K562 (cell line): ENCODE data around the gene SGMS1. TPM values are rescaled to one million over a fixed set of nuclear protein-coding genes. Genes with fewer than 3 reads are reported as not detected.
A peak's percentile ranks its signal among the peaks of the same experiment; 100 is the strongest.

Experiments
- BDP1 ChIP-seq: IDR thresholded peaks from 3 replicates; pipeline ENCODE4 v1.6.1; 2011; ENCODE audit not compliant: insufficient read length, insufficient read depth
- DMBX1 ChIP-seq: fragments of 250-450 bp; sonication (Bioruptor Pico); IDR thresholded peaks from 2 replicates; pipeline ENCODE4 v1.8.0; 2022; ENCODE audit warnings: inconsistent platforms, mild to moderate bottlenecking, moderate library complexity, borderline replicate concordance
- DNMT1 ChIP-seq: fragments of 450-650 bp; IDR thresholded peaks from 2 replicates; pipeline ENCODE4 v1.6.1; 2016; ENCODE audit warnings: antibody characterized with exemption, mild to moderate bottlenecking
- FOXP1 ChIP-seq: sonication (generic); formaldehyde crosslinking; IDR thresholded peaks from 2 replicates; pipeline ENCODE4 v1.8.0; 2022; ENCODE audit warnings: mild to moderate bottlenecking, missing genetic modification reagents
- GATAD2B ChIP-seq: fragments of 450-650 bp; IDR thresholded peaks from 2 replicates; pipeline ENCODE4 v1.6.1; 2017; ENCODE audit warnings: mild to moderate bottlenecking, borderline replicate concordance
- HNRNPLL ChIP-seq: fragments of 200-400 bp; formaldehyde crosslinking; IDR thresholded peaks from 2 replicates; pipeline ENCODE4 v1.6.1; 2017; ENCODE audit warnings: low read length, low read depth, mild to moderate bottlenecking; ENCODE audit not compliant: poor library complexity, severe bottlenecking
- KDM2B ChIP-seq: fragments of 250-450 bp; sonication (Bioruptor Pico); IDR thresholded peaks from 2 replicates; pipeline ENCODE4 v1.8.0; 2021; ENCODE audit warnings: mild to moderate bottlenecking, moderate library complexity
- RAD21 ChIP-seq, 2 experiments: fragments of 250-450 bp in 1 of 2; fragments of 450-650 bp in 1 of 2; sonication (Bioruptor Pico) in 1 of 2; formaldehyde crosslinking in 1 of 2; IDR thresholded peaks in 1 of 2; conservative IDR thresholded peaks in 1 of 2; 2 replicates each; pipeline versions ENCODE4 v1.4.0 to v1.8.0; 2020 to 2022; ENCODE audit warnings: mild to moderate bottlenecking in 2 of 2, moderate library complexity in 1 of 2
- RBM15 ChIP-seq: fragments of 200-400 bp; formaldehyde crosslinking; IDR thresholded peaks from 2 replicates; pipeline ENCODE4 v1.6.1; 2018; ENCODE audit warnings: mild to moderate bottlenecking, low read length, moderate library complexity; ENCODE audit not compliant: insufficient read depth
- TAF1 ChIP-seq: IDR thresholded peaks from 2 replicates; pipeline ENCODE4 v1.6.1; 2011; ENCODE audit warnings: mild to moderate bottlenecking, low read length, moderate library complexity; ENCODE audit not compliant: insufficient read depth, control insufficient read depth, severe bottlenecking; ENCODE audit errors: extremely low read depth
- TAL1 ChIP-seq: fragments of 450-650 bp; IDR thresholded peaks from 2 replicates; pipeline ENCODE4 v1.6.1; 2016; ENCODE audit warnings: mild to moderate bottlenecking
- ZNF263 ChIP-seq: sonication (generic); formaldehyde crosslinking; IDR thresholded peaks from 2 replicates; pipeline ENCODE4 v1.8.0; 2022; ENCODE audit warnings: mild to moderate bottlenecking, missing genetic modification reagents, borderline replicate concordance
- ZNF316 ChIP-seq: fragments of 450-650 bp; IDR thresholded peaks from 2 replicates; pipeline ENCODE4 v1.6.1; 2016
- ZNF764 ChIP-seq: fragments of 250-450 bp; sonication (Bioruptor Pico); IDR thresholded peaks from 2 replicates; pipeline ENCODE4 v1.4.0; 2020; ENCODE audit warnings: low read depth, mild to moderate bottlenecking, moderate library complexity
- polyA plus RNA-seq, 8 experiments: library from polyadenylated mRNA; depleted of rRNA in 4 of 8; stranded (reverse) in 5 of 8; unstranded in 3 of 8; fragments of >200 nt; fragmentation: Nextera tagmentation in 2 of 8; fragmentation: Illumina TruSeq in 1 of 8; extraction: Ambion mirVana in 2 of 8; extraction: Trizol in 1 of 8; gene quantifications; 2 replicates each; pipeline versions ENCODE4 v1.2.1 to v1.2.3, GENCODE V29; 2011 to 2014; ENCODE audit warnings: inconsistent platforms in 1 of 8, missing spikeins in 1 of 8
- total RNA-seq, 7 experiments: library from RNA; depleted of rRNA in 6 of 7; stranded (reverse); fragments of >200 nt in 6 of 7; fragmentation: Illumina TruSeq in 2 of 7; extraction: Trizol in 2 of 7; gene quantifications; 2 replicates each; pipeline versions ENCODE4 v1.2.1 to v1.2.3, GENCODE V29; 2011 to 2021; ENCODE audit warnings: low replicate concordance in 1 of 7
- TF ChIP-seq, protein P1 (sequence below): fragments of 200-600 bp; sonication (generic); IDR thresholded peaks from one replicate; pipeline ENCODE4 v1.6.1; 2012; ENCODE audit warnings: mild to moderate bottlenecking, low read depth, low read length, inconsistent platforms
- TF ChIP-seq, protein P2 (sequence below): fragments of 250-450 bp; sonication (Bioruptor Pico); IDR thresholded peaks from 2 replicates; pipeline ENCODE4 v1.4.0; 2020; ENCODE audit warnings: mild to moderate bottlenecking, moderate library complexity

SGMS1 gene
- total and polyA plus RNA-seq, 9 of the 15 experiments (the other 6 are each of a cell fraction or from before 2014, with no cell fraction given): 22.6 to 232 (median 82.2) TPM

DNA sequence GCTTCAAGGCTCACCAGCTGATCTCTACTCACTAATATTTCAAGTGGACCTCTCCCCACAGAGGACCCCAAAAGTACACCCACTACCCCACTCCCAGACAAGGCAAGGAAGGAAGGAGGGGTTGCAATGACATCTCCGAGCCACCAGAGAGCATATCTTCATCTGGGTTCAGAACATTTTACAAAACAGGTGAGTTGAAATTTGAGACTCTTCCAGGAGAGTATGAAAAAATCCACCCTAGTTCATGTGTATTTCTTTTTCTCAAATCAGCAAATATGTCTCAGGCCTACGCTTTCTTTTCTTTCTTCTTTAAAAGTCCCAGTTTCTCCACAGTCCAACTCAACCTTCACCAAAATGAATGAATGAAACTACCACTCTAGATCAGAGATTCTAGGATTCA, 61.9 kb downstream of the SGMS1 start (continued):
- TF ChIP-seq, protein P1, sequence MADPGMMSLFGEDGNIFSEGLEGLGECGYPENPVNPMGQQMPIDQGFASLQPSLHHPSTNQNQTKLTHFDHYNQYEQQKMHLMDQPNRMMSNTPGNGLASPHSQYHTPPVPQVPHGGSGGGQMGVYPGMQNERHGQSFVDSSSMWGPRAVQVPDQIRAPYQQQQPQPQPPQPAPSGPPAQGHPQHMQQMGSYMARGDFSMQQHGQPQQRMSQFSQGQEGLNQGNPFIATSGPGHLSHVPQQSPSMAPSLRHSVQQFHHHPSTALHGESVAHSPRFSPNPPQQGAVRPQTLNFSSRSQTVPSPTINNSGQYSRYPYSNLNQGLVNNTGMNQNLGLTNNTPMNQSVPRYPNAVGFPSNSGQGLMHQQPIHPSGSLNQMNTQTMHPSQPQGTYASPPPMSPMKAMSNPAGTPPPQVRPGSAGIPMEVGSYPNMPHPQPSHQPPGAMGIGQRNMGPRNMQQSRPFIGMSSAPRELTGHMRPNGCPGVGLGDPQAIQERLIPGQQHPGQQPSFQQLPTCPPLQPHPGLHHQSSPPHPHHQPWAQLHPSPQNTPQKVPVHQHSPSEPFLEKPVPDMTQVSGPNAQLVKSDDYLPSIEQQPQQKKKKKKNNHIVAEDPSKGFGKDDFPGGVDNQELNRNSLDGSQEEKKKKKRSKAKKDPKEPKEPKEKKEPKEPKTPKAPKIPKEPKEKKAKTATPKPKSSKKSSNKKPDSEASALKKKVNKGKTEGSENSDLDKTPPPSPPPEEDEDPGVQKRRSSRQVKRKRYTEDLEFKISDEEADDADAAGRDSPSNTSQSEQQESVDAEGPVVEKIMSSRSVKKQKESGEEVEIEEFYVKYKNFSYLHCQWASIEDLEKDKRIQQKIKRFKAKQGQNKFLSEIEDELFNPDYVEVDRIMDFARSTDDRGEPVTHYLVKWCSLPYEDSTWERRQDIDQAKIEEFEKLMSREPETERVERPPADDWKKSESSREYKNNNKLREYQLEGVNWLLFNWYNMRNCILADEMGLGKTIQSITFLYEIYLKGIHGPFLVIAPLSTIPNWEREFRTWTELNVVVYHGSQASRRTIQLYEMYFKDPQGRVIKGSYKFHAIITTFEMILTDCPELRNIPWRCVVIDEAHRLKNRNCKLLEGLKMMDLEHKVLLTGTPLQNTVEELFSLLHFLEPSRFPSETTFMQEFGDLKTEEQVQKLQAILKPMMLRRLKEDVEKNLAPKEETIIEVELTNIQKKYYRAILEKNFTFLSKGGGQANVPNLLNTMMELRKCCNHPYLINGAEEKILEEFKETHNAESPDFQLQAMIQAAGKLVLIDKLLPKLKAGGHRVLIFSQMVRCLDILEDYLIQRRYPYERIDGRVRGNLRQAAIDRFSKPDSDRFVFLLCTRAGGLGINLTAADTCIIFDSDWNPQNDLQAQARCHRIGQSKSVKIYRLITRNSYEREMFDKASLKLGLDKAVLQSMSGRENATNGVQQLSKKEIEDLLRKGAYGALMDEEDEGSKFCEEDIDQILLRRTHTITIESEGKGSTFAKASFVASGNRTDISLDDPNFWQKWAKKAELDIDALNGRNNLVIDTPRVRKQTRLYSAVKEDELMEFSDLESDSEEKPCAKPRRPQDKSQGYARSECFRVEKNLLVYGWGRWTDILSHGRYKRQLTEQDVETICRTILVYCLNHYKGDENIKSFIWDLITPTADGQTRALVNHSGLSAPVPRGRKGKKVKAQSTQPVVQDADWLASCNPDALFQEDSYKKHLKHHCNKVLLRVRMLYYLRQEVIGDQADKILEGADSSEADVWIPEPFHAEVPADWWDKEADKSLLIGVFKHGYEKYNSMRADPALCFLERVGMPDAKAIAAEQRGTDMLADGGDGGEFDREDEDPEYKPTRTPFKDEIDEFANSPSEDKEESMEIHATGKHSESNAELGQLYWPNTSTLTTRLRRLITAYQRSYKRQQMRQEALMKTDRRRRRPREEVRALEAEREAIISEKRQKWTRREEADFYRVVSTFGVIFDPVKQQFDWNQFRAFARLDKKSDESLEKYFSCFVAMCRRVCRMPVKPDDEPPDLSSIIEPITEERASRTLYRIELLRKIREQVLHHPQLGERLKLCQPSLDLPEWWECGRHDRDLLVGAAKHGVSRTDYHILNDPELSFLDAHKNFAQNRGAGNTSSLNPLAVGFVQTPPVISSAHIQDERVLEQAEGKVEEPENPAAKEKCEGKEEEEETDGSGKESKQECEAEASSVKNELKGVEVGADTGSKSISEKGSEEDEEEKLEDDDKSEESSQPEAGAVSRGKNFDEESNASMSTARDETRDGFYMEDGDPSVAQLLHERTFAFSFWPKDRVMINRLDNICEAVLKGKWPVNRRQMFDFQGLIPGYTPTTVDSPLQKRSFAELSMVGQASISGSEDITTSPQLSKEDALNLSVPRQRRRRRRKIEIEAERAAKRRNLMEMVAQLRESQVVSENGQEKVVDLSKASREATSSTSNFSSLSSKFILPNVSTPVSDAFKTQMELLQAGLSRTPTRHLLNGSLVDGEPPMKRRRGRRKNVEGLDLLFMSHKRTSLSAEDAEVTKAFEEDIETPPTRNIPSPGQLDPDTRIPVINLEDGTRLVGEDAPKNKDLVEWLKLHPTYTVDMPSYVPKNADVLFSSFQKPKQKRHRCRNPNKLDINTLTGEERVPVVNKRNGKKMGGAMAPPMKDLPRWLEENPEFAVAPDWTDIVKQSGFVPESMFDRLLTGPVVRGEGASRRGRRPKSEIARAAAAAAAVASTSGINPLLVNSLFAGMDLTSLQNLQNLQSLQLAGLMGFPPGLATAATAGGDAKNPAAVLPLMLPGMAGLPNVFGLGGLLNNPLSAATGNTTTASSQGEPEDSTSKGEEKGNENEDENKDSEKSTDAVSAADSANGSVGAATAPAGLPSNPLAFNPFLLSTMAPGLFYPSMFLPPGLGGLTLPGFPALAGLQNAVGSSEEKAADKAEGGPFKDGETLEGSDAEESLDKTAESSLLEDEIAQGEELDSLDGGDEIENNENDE: no peak
- TF ChIP-seq HNRNPLL (no peak), GATAD2B (no peak), FOXP1 (CRISPR knock-in tag) (no peak), ZNF316 (peak; percentile 76), DMBX1 (no peak), DNMT1 (no peak), TAF1 (no peak), TAL1 (no peak), KDM2B (CRISPR knock-in tag) (no peak), BDP1 (no peak), RAD21 (CRISPR knock-in tag; conservative IDR thresholded peaks at IDR 0.05 in 1 of 2, IDR thresholded peaks at IDR 0.05 in 1 of 2) (peak; percentile 81 to 92), RBM15 (no peak), ZNF263 (no peak), ZNF764 (CRISPR knock-in tag) (no peak)
- TF ChIP-seq, protein P2, sequence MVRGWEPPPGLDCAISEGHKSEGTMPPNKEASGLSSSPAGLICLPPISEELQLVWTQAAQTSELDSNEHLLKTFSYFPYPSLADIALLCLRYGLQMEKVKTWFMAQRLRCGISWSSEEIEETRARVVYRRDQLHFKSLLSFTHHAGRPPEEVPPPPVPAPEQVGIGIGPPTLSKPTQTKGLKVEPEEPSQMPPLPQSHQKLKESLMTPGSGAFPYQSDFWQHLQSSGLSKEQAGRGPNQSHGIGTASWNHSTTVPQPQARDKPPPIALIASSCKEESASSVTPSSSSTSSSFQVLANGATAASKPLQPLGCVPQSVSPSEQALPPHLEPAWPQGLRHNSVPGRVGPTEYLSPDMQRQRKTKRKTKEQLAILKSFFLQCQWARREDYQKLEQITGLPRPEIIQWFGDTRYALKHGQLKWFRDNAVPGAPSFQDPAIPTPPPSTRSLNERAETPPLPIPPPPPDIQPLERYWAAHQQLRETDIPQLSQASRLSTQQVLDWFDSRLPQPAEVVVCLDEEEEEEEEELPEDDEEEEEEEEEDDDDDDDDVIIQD: no peak
